ENCODE data around the gene TBCC.
"Not testable (repeated sequence)": the region's sequence is repeated elsewhere in the genome, so short reads cannot be mapped to it uniquely, and the experiment has no call there.

TBCC gene

GRCh38 chr6:42745640-42746462, at the start of gene TBCC:
Gene TBCC (minus strand): TSS chr6:42746103. CDS start chr6:42746073, 30 bp downstream.
- peak; percentile 84 for DNase-seq (ENCODE audit: low read depth)

GRCh38 chr6:42795651-42796050, 49.7 kb upstream of the TBCC start:
- DNase-seq (ENCODE audit: low read depth): no peak

GRCh38 chr6:42791706-42792320, 45.9 kb upstream of the TBCC start:
- DNase-seq (ENCODE audit: low read depth): no peak

- DNase-seq (ENCODE audit: low read depth): no peak
Measured at GRCh38 chr6:42790549-42791181, 44.8 kb upstream of the TBCC start.

- DNase-seq (ENCODE audit: low read depth): no peak
Measured at GRCh38 chr6:42788671-42789070, 42.8 kb upstream of the TBCC start.

GRCh38 chr6:42787063-42787472, 41.2 kb upstream of the TBCC start:
- no peak for DNase-seq (ENCODE audit: low read depth)

- no peak for DNase-seq (ENCODE audit: low read depth)
Measured at GRCh38 chr6:42786525-42786985, 40.7 kb upstream of the TBCC start.

- DNase-seq (ENCODE audit: low read depth): no peak
Measured at GRCh38 chr6:42784717-42785498, 39.0 kb upstream of the TBCC start.

- no peak for DNase-seq (ENCODE audit: low read depth)
Measured at GRCh38 chr6:42783876-42784642, 38.2 kb upstream of the TBCC start.

- peak; percentile 60 for DNase-seq (ENCODE audit: low read depth)
Measured at GRCh38 chr6:42783177-42783875, 37.4 kb upstream of the TBCC start.

- DNase-seq (ENCODE audit: low read depth): peak; percentile 54
Measured at GRCh38 chr6:42782689-42783176, 36.8 kb upstream of the TBCC start.

- peak; percentile 60 for DNase-seq (ENCODE audit: low read depth)
Measured at GRCh38 chr6:42781796-42782688, 36.1 kb upstream of the TBCC start, which contains the start of gene BICRAL. Gene BICRAL (plus strand): TSS chr6:42782052. CDS start chr6:42822023, 39,971 bp downstream.

GRCh38 chr6:42781546-42781795, 35.6 kb upstream of the TBCC start:
- no peak for DNase-seq (ENCODE audit: low read depth)

GRCh38 chr6:42779521-42779920, 33.6 kb upstream of the TBCC start:
- no peak for DNase-seq (ENCODE audit: low read depth)

- DNase-seq (ENCODE audit: low read depth): no peak
Measured at GRCh38 chr6:42778122-42778521, 32.2 kb upstream of the TBCC start.

GRCh38 chr6:42777126-42777822, 31.4 kb upstream of the TBCC start:
- DNase-seq (ENCODE audit: low read depth): no peak

GRCh38 chr6:42774821-42775487, 29.1 kb upstream of the TBCC start:
- DNase-seq (ENCODE audit: low read depth): not testable (repeated sequence)

- no peak for DNase-seq (ENCODE audit: low read depth)
Measured at GRCh38 chr6:42774201-42774600, 28.3 kb upstream of the TBCC start.

GRCh38 chr6:42771741-42772100, 25.8 kb upstream of the TBCC start:
- DNase-seq (ENCODE audit: low read depth): no peak

Measured in stimulated activated CD8-positive, alpha-beta memory T cell treated with anti-CD3 and anti-CD28 coated beads, Interleukin-4, amount 100 ng/mL, for 24 hours (primary cell).